ENCODE measurements around the gene SLC2A9.

The SLC2A9 gene

DNA sequence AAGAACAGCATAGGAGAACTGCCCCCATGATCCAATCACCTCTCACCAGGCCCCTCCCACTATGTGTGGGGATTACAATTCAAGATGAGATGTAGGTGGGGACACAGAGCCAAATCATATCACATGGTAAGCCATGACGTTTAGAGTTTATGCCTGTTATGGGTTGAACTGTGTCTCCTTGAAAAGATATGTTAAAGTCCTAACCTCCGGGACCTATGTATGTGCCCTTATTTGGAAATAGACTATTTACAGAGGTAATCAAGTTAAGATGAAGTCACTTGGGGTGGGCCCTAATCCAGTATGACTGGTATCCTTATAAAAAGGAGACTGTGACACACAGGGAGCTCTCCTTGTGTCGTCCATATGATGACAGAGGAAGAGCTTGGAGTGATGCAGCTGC is 25.2 kb upstream of the SLC2A9 start:
- no peak for DNase-seq
- H3K27ac ChIP-seq (ENCODE audit: insufficient read depth, low read length, poor library complexity, severe bottlenecking): no peak overlapping the region
- no peaks in the 10 kb centered on the region for H3K9me3 ChIP-seq (ENCODE audit: control insufficient read depth, low read length)
- H3K4me3 ChIP-seq (ENCODE audit: insufficient read depth, low read depth, low read length, poor library complexity, severe bottlenecking): no peak overlapping the region
- H3K4me1 ChIP-seq (ENCODE audit: control insufficient read depth, insufficient read depth, low read length, poor library complexity, severe bottlenecking): no peaks in the 10 kb centered on the region
- no peaks in the 10 kb centered on the region for H3K36me3 ChIP-seq (ENCODE audit: control insufficient read depth, insufficient read depth, low read length)
- no peaks in the 10 kb centered on the region for H3K27me3 ChIP-seq (replicated peaks; ENCODE audit: control insufficient read depth, insufficient read depth, low read length, poor library complexity, severe bottlenecking)

GRCh38 chr4:10045481-10045880 is 24.2 kb upstream of the SLC2A9 start:
- Histone ChIP-seq H3K27ac (ENCODE audit: insufficient read depth, low read length, poor library complexity, severe bottlenecking) (no peak overlapping the region), H3K4me1 (ENCODE audit: control insufficient read depth, insufficient read depth, low read length, poor library complexity, severe bottlenecking) (no peaks in the 10 kb centered on the region), H3K27me3 (replicated peaks; ENCODE audit: control insufficient read depth, insufficient read depth, low read length, poor library complexity, severe bottlenecking) (no peaks in the 10 kb centered on the region), H3K36me3 (ENCODE audit: control insufficient read depth, insufficient read depth, low read length) (no peaks in the 10 kb centered on the region), H3K9me3 (ENCODE audit: control insufficient read depth, low read length) (no peaks in the 10 kb centered on the region), H3K4me3 (ENCODE audit: insufficient read depth, low read depth, low read length, poor library complexity, severe bottlenecking) (no peak overlapping the region)
- DNase-seq: no peak

DNA sequence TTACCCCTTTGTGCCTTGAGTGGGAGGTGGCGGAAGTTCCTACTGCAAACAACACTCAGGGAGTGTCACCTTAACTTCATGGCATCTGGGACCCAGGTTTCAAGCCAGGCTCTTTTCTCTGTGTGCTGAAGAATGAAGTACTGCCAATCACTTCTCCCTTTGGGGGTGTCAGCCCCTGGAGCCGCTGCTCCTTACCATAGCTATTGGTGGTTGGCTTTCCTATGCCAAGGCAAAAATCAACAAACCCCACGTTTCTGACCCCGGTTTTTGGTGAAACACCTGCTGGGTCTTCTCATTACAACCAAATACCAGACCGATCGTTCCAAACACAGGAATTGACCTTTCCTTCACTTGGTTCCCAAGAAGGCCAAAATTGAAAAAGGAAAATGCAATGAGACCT is 19.7 kb upstream of the SLC2A9 start:
- DNase-seq: no peak
- Histone ChIP-seq H3K4me1 (ENCODE audit: control insufficient read depth, insufficient read depth, low read length, poor library complexity, severe bottlenecking) (no peaks in the 10 kb centered on the region), H3K9me3 (ENCODE audit: control insufficient read depth, low read length) (no peaks in the 10 kb centered on the region), H3K27me3 (replicated peaks; ENCODE audit: control insufficient read depth, insufficient read depth, low read length, poor library complexity, severe bottlenecking) (no peaks in the 10 kb centered on the region), H3K4me3 (ENCODE audit: insufficient read depth, low read depth, low read length, poor library complexity, severe bottlenecking) (no peak overlapping the region), H3K27ac (ENCODE audit: insufficient read depth, low read length, poor library complexity, severe bottlenecking) (no peak overlapping the region), H3K36me3 (ENCODE audit: control insufficient read depth, insufficient read depth, low read length) (no peaks in the 10 kb centered on the region)

GRCh38 chr4:10040049-10040892 is 19.0 kb upstream of the SLC2A9 start:
- no peak for DNase-seq
- Histone ChIP-seq H3K27ac (ENCODE audit: insufficient read depth, low read length, poor library complexity, severe bottlenecking) (no peak overlapping the region), H3K9me3 (ENCODE audit: control insufficient read depth, low read length) (no peaks in the 10 kb centered on the region)

DNA sequence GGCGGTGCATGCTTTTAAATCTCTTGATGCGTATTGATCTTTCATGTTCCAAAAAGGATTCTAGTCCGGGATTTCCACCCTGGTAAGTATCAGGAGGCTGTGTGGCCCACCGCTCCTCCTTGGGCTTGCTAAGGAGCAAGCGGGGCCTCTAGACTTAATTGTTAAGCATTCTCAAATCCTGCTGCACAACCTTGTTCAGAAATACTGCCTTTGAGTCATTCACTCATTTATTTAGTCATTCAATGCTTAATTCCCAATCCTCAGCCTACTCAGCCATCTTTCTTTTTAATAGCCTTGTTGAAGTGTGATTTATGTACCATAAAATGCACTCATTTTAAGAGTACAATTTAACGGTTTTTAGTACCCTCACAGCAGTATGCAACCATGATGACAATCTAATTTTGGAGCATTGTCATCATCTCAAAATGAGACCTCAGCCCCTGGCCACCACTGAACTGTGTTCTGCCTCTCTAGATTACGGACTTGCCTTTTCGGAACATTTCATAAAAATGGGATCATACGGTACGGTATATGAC is 15.6 kb upstream of the SLC2A9 start:
- Histone ChIP-seq H3K4me1 (ENCODE audit: control insufficient read depth, insufficient read depth, low read length, poor library complexity, severe bottlenecking) (no peaks in the 10 kb centered on the region), H3K4me3 (ENCODE audit: insufficient read depth, low read depth, low read length, poor library complexity, severe bottlenecking) (no peak overlapping the region), H3K36me3 (ENCODE audit: control insufficient read depth, insufficient read depth, low read length) (no peaks in the 10 kb centered on the region), H3K9me3 (ENCODE audit: control insufficient read depth, low read length) (no peaks in the 10 kb centered on the region), H3K27me3 (replicated peaks; ENCODE audit: control insufficient read depth, insufficient read depth, low read length, poor library complexity, severe bottlenecking) (no peaks in the 10 kb centered on the region), H3K27ac (ENCODE audit: insufficient read depth, low read length, poor library complexity, severe bottlenecking) (no peak overlapping the region)
- DNase-seq: no peak

More at GRCh38 chr4:10040049-10040892, 19.0 kb upstream of the SLC2A9 start:
- H3K4me1 ChIP-seq (ENCODE audit: control insufficient read depth, insufficient read depth, low read length, poor library complexity, severe bottlenecking): no peaks in the 10 kb centered on the region
- no peaks in the 10 kb centered on the region for H3K27me3 ChIP-seq (replicated peaks; ENCODE audit: control insufficient read depth, insufficient read depth, low read length, poor library complexity, severe bottlenecking)
- no peaks in the 10 kb centered on the region for H3K36me3 ChIP-seq (ENCODE audit: control insufficient read depth, insufficient read depth, low read length)
- no peak overlapping the region for H3K4me3 ChIP-seq (ENCODE audit: insufficient read depth, low read depth, low read length, poor library complexity, severe bottlenecking)

- DNase-seq: no peak
- Histone ChIP-seq H3K4me3 (ENCODE audit: insufficient read depth, low read depth, low read length, poor library complexity, severe bottlenecking) (no peak overlapping the region), H3K4me1 (ENCODE audit: control insufficient read depth, insufficient read depth, low read length, poor library complexity, severe bottlenecking) (no peaks in the 10 kb centered on the region), H3K27me3 (replicated peaks; ENCODE audit: control insufficient read depth, insufficient read depth, low read length, poor library complexity, severe bottlenecking) (no peaks in the 10 kb centered on the region), H3K36me3 (ENCODE audit: control insufficient read depth, insufficient read depth, low read length) (no peaks in the 10 kb centered on the region), H3K27ac (ENCODE audit: insufficient read depth, low read length, poor library complexity, severe bottlenecking) (no peak overlapping the region), H3K9me3 (ENCODE audit: control insufficient read depth, low read length) (no peaks in the 10 kb centered on the region)
Observed at GRCh38 chr4:10035130-10035529, 13.8 kb upstream of the SLC2A9 start.

DNA sequence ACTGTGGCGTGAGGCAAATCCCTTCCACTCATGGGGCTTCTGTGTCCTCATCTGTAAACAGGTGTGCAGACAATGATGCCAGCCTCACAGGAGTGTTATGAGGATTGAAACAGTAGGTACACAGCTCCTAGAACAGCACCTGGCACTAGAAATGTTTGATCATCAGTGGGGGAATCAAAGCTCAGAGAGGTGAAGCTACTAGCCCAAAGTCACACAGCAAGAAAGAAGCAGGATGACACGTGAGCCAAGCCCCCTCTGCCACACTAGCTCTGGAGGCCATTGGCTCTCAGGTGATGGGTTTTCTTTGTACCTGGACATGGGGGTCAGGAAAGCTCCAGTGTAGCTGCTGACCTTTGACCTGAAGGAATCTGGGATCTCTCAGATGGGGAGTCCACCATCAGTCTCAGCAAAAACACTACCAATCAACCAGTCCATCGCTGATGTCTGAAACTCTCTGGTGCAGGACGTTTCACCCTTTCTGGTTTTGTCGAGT is 13.4 kb upstream of the SLC2A9 start:
- no peaks in the 10 kb centered on the region for H3K4me1 ChIP-seq (ENCODE audit: control insufficient read depth, insufficient read depth, low read length, poor library complexity, severe bottlenecking)
- no peaks in the 10 kb centered on the region for H3K36me3 ChIP-seq (ENCODE audit: control insufficient read depth, insufficient read depth, low read length)
- H3K27me3 ChIP-seq (replicated peaks; ENCODE audit: control insufficient read depth, insufficient read depth, low read length, poor library complexity, severe bottlenecking): no peaks in the 10 kb centered on the region
- no peak overlapping the region for H3K27ac ChIP-seq (ENCODE audit: insufficient read depth, low read length, poor library complexity, severe bottlenecking)
- no peak for DNase-seq
- no peak overlapping the region for H3K4me3 ChIP-seq (ENCODE audit: insufficient read depth, low read depth, low read length, poor library complexity, severe bottlenecking)
- H3K9me3 ChIP-seq (ENCODE audit: control insufficient read depth, low read length): no peaks in the 10 kb centered on the region

DNA sequence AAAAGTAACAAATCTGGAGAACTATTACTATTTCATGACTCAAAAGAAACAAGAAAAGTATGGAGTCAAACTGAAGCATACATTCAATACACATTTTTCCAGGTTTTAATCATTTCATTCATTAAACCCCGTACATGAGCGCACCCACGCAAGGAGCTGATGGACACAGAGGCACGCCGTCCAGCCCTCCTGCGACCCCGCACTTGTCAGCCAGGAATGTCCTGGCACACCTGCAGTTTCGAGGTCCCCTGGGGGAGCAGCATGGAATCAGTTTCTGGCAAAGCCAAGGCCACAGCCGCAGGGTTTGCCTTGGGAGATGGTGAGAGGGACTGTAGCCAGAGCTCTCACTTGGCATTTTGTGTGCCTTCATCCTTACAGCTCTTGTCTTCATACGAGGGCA is 12.8 kb upstream of the SLC2A9 start:
- DNase-seq: no peak
- Histone ChIP-seq H3K27me3 (replicated peaks; ENCODE audit: control insufficient read depth, insufficient read depth, low read length, poor library complexity, severe bottlenecking) (no peaks in the 10 kb centered on the region), H3K4me1 (ENCODE audit: control insufficient read depth, insufficient read depth, low read length, poor library complexity, severe bottlenecking) (no peaks in the 10 kb centered on the region), H3K36me3 (ENCODE audit: control insufficient read depth, insufficient read depth, low read length) (no peaks in the 10 kb centered on the region), H3K4me3 (ENCODE audit: insufficient read depth, low read depth, low read length, poor library complexity, severe bottlenecking) (no peak overlapping the region), H3K27ac (ENCODE audit: insufficient read depth, low read length, poor library complexity, severe bottlenecking) (no peak overlapping the region), H3K9me3 (ENCODE audit: control insufficient read depth, low read length) (no peaks in the 10 kb centered on the region)

GRCh38 chr4:10033191-10033881 is 12.0 kb upstream of the SLC2A9 start:
- H3K27me3 ChIP-seq (replicated peaks; ENCODE audit: control insufficient read depth, insufficient read depth, low read length, poor library complexity, severe bottlenecking): no peaks in the 10 kb centered on the region
- no peaks in the 10 kb centered on the region for H3K9me3 ChIP-seq (ENCODE audit: control insufficient read depth, low read length)
- H3K4me3 ChIP-seq (ENCODE audit: insufficient read depth, low read depth, low read length, poor library complexity, severe bottlenecking): no peak overlapping the region
- DNase-seq: no peak
- no peak overlapping the region for H3K27ac ChIP-seq (ENCODE audit: insufficient read depth, low read length, poor library complexity, severe bottlenecking)
- H3K4me1 ChIP-seq (ENCODE audit: control insufficient read depth, insufficient read depth, low read length, poor library complexity, severe bottlenecking): no peaks in the 10 kb centered on the region
- no peaks in the 10 kb centered on the region for H3K36me3 ChIP-seq (ENCODE audit: control insufficient read depth, insufficient read depth, low read length)

- H3K36me3 ChIP-seq (ENCODE audit: control insufficient read depth, insufficient read depth, low read length): no peaks in the 10 kb centered on the region
- no peaks in the 10 kb centered on the region for H3K4me1 ChIP-seq (ENCODE audit: control insufficient read depth, insufficient read depth, low read length, poor library complexity, severe bottlenecking)
- no peaks in the 10 kb centered on the region for H3K9me3 ChIP-seq (ENCODE audit: control insufficient read depth, low read length)
- DNase-seq: no peak
- H3K27ac ChIP-seq (ENCODE audit: insufficient read depth, low read length, poor library complexity, severe bottlenecking): no peak overlapping the region
- no peak overlapping the region for H3K4me3 ChIP-seq (ENCODE audit: insufficient read depth, low read depth, low read length, poor library complexity, severe bottlenecking)
- H3K27me3 ChIP-seq (replicated peaks; ENCODE audit: control insufficient read depth, insufficient read depth, low read length, poor library complexity, severe bottlenecking): no peaks in the 10 kb centered on the region
Observed at GRCh38 chr4:10032625-10033024, 11.3 kb upstream of the SLC2A9 start.

Data from effector memory CD4-positive, alpha-beta T cell (primary cell).